GM20000 (cell line): ENCODE measurements around the gene GTPBP6.
"Not testable (repeated sequence)": the region's sequence is repeated elsewhere in the genome, so short reads cannot be mapped to it uniquely, and the experiment has no call there.

Experiments used
- DNase-seq: peaks from one replicate; pipeline ENCODE4 v3.0.0; 2012; ENCODE audit warnings: low spot score
- TF ChIP-seq, protein P1 (sequence below): IDR thresholded peaks from 2 replicates; pipeline ENCODE4 v1.5.1; 2012; ENCODE audit warnings: mild to moderate bottlenecking, control low read depth; ENCODE audit errors: extremely low read depth, missing control alignments

GTPBP6 gene

DNA sequence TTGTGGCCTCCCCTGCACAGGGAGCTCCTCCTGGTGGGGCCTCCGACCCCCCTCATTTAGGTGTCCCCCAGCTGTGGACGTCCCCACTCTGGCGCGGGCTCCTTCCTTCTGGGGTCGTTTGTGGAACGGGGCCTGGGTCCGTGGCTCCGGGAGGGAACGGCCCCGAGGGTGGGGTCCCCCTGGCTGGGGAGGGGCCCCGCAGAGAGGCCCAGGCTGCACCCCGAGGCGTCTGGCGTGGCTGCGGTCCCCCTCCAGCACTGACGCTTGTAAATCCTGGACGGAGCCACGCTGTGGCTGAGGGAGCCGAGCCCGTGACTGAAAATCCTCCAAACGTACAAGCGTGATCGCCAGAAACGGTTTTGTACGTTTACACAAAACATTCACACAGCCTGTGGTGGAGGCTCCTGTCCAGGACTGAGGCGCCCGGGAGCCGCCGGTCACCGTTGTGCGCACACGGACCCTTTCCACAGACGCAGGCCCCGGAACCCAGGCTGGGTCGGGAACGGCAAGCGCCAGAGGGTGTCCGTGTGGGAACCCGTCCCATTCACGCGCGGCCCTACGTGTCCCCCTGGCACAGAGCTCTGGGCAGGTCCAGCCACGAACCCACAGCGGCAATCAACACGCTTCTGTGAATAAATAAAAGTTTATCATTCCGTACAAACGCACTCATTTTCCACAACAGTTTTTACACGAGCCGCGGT, 15.2 kb upstream of the GTPBP6 start:
- TF ChIP-seq, protein P1, sequence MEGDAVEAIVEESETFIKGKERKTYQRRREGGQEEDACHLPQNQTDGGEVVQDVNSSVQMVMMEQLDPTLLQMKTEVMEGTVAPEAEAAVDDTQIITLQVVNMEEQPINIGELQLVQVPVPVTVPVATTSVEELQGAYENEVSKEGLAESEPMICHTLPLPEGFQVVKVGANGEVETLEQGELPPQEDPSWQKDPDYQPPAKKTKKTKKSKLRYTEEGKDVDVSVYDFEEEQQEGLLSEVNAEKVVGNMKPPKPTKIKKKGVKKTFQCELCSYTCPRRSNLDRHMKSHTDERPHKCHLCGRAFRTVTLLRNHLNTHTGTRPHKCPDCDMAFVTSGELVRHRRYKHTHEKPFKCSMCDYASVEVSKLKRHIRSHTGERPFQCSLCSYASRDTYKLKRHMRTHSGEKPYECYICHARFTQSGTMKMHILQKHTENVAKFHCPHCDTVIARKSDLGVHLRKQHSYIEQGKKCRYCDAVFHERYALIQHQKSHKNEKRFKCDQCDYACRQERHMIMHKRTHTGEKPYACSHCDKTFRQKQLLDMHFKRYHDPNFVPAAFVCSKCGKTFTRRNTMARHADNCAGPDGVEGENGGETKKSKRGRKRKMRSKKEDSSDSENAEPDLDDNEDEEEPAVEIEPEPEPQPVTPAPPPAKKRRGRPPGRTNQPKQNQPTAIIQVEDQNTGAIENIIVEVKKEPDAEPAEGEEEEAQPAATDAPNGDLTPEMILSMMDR, result no peak
- DNase-seq, result no peak

DNA sequence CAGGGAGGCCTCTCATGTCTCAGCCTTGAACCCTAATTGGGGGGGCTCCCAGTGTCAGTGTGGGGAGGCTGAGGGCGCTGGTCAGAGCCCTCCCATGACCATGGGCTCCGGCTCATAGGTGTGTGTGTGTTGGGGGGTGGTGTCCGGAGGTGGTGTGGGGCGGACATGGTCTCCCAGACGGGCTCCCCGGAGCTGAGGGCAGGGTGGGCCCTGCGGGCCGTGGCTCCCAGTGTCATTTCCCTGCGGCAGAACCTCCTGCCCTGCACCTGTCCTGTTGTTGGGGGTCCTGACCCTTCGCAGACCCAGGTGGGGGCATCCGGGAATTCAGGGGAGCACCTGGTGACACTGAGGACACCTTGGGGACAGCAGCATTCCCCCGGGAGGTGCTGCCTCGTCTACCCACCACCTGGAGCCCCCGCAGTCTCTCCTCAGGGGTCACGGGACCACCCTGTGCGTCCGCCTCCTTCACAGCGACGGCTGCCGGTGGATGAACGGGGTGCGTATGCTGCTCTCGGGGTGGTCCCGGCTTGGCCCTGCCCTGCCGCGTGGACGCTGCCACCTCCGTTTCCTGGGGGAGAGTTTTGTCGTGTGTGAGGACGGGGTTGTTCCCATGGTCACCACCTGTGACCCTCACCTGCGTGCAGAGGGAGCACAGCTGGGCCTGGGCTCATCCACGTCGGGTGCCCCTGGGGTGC, 14.5 kb upstream of the GTPBP6 start:
- TF ChIP-seq, protein P1, result no peak
- DNase-seq, result no peak

DNA sequence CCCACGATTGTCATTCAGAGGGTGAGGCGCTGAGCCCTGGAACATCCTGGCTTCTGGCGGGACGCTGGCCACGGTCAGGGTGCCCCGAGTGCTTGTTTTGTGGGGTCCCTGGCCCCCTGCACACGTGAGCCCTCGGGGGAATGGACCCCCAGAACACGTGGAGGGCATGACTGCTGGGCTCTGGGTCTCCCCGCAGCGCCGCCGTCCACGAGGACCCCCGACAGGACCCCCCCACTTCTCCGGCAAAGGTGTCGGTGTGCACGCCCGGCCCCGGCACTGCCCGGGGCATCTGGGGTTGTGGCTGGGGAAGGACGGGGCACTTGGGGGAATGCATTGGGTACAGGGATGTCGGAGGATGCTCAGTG, 13.9 kb upstream of the GTPBP6 start:
- TF ChIP-seq, protein P1, result no peak
- DNase-seq, result no peak

DNA sequence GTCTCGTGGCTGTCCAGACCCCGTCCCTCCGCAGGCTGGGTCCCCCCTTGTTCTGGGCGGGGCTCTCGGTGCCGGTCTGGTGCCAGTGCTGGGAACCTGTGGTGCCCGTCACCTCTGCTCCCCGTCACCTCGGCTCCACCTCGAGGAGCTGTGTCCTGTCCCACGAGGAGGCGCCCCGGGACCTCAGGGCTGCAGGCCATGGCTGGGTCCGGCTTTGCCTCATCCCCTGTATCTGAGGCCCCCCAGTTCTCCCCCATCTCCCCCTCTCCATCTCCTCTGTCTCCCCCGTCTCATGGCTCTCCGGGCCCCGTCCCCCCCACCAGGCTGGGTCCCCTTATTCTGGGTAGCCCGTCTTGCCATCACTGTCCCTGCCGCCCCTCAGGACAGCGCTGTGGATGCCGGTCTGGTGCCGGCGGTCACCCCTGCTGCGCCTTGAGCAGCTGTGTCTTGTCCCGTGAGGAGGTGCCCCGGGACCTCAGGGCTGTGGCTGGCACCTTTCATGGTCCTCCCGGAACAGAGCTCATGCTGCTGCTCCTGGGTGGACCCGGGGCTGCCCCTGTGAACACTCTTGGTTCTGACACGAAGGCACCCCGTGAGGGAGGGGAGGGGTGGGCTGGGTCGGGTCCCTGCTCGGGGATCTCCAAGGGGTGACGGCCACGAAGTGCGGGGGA, 13.4 kb upstream of the GTPBP6 start:
- TF ChIP-seq, protein P1, result no peak
- DNase-seq, result no peak

DNA sequence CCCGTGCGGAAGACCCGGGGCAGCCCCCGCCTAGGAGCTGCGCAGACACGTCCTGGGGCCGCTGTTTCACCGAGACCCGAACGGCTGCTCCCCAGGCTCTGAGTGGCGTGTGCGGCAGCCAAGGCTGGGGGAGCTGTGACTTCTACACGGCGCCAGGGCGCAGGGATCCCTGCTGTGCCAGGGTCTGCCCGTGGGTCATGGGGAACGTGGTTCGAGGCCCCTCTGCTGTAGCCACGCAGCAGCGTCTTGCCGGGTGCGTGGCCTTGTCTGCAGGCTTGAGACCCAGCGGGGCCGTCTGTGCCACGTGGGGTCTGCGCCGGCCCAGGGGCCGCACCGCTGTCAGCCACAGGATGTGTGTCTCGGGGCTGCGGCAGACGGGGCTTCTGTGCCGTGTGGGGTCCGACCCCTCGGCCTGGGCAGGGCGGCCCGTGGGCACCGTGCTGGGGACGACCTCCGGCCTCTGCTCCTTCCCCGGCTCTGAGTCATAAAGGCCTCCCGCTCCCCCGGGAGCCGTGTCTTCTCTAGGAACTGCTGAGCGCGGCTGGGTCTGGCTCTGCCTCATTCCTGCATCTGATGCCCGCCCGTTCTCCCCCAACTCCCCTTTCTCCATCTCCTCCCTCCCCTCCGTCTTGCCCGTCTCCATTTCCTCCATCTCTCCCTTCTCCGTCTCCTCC, 12.7 kb upstream of the GTPBP6 start:
- DNase-seq, result no peak
- TF ChIP-seq, protein P1, result no peak

DNA sequence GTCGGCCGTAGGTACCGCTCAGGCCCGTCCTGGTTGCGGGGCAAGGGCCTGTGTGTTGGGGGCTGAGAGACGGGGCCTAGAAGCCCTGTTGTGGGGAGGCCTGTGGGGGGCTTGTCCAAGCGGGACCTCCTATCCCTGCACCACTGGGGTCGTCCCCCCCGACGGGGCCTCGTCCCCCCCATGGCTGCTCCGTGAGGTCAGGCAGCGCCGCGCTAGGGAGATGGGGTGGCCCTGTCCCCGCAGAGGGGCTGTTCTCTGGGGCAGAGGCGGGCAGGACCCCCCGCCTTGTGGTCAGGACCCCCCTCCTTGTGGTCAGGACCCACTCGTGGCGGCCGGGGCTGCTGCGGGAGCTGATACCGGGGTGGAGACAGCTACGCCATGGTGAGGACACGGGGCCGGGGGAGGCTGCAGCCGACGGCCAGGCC, 12.1 kb upstream of the GTPBP6 start:
- no peak for DNase-seq
- TF ChIP-seq, protein P1, result no peak

DNA sequence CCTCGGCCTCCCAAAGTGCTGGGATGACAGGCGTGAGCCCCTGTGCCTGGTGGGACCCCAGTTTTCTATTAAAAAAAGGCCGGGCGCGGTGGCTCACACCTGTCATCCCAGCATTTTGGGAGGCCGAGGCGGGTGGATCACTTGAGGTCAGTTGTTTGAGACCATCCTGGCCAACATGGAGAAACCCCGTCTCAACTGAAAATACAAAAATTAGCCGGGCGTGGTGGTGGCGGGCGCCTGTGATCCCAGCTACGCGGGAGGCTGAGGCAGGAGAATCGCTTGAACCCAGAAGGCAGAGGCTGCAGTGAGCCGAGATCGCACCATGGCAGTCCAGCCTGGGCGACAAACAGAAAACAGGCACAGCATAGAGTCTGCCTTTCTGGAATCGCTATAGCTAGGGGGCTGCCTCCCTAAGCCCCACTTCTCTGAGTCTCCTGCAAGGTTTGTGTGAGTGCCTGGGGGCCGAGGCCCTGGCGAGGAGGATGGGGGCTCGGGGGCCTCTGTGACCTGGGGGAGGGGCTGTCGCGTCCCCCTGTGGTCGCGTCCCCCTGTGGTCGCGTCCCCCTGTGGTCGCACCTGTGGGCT, 11.6 kb upstream of the GTPBP6 start:
- DNase-seq, result not testable (repeated sequence)
